ENCODE measurements around the gene ZNF106. TPM values are rescaled to one million over a fixed set of nuclear protein-coding genes. Genes with fewer than 3 reads are reported as not detected.

ZNF106 gene
- total RNA-seq, 1 donor from 2014 or later = 58.1 TPM

DNA sequence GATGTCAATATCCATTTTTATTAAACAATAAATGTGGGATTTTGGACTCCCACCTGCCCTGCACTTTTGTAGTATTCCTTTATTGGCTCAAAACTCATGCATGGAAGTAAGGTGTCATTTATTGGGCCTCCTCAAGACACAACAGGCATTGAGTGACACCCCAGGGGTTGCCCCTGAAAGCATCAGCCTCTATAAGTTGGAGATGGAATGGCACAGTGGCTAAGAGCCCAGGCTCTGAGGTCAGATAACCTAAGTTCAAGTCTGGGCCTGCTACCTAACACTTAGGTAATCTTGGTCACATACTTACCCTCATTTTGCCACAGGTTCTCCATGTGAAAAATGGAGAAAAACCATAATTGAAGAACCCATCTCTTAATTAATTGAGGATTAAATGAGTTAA, 127.0 kb downstream of the ZNF106 start:
- H3K27ac Mint-ChIP-seq (ENCODE audit: unreplicated experiment) = no peak overlapping the region
- H3K27me3 Mint-ChIP-seq (ENCODE audit: low read depth) = no peaks in the 10 kb centered on the region
- H3K4me3 Mint-ChIP-seq (ENCODE audit: unreplicated experiment) = no peak overlapping the region
- no peak for DNase-seq (ENCODE audit: low spot score)
- TF ChIP-seq, protein P1, sequence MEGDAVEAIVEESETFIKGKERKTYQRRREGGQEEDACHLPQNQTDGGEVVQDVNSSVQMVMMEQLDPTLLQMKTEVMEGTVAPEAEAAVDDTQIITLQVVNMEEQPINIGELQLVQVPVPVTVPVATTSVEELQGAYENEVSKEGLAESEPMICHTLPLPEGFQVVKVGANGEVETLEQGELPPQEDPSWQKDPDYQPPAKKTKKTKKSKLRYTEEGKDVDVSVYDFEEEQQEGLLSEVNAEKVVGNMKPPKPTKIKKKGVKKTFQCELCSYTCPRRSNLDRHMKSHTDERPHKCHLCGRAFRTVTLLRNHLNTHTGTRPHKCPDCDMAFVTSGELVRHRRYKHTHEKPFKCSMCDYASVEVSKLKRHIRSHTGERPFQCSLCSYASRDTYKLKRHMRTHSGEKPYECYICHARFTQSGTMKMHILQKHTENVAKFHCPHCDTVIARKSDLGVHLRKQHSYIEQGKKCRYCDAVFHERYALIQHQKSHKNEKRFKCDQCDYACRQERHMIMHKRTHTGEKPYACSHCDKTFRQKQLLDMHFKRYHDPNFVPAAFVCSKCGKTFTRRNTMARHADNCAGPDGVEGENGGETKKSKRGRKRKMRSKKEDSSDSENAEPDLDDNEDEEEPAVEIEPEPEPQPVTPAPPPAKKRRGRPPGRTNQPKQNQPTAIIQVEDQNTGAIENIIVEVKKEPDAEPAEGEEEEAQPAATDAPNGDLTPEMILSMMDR (IDR thresholded peaks at IDR 0.05) = no peak
- H3K9me3 Mint-ChIP-seq (ENCODE audit: low read depth) = peaks cover 2% of the 10 kb centered on the region
- peaks cover 7% of the 10 kb centered on the region for H3K36me3 Mint-ChIP-seq (ENCODE audit: low read depth)
- H3K4me1 Mint-ChIP-seq (ENCODE audit: low read depth) = peaks cover 4% of the 10 kb centered on the region

- Mint-ChIP-seq H3K36me3 (ENCODE audit: low read depth) (peaks cover 6% of the 10 kb centered on the region), H3K9me3 (ENCODE audit: low read depth) (no peaks in the 10 kb centered on the region), H3K27me3 (ENCODE audit: low read depth) (no peaks in the 10 kb centered on the region), H3K27ac (ENCODE audit: unreplicated experiment) (no peak overlapping the region), H3K4me1 (ENCODE audit: low read depth) (peaks cover 4% of the 10 kb centered on the region), H3K4me3 (ENCODE audit: unreplicated experiment) (no peak overlapping the region)
- TF ChIP-seq, protein P1 (IDR thresholded peaks at IDR 0.05) = no peak
- DNase-seq (ENCODE audit: low spot score) = no peak
Measured at GRCh38 chr15:42363487-42363886, 127.5 kb downstream of the ZNF106 start.

Other genes starting within 250 kb of the ZNF106 start
- 19.3 to 30.2 TPM (median 20.7 TPM) in 3 replicates for gene GANC, start 217.9 kb downstream of the ZNF106 start, total RNA-seq
- 47.8 to 49.5 TPM (median 48.4 TPM) in 3 replicates for gene TMEM87A, start 217.7 kb downstream of the ZNF106 start, total RNA-seq
- 2.8 to 3.3 TPM (median 3.2 TPM) in 3 replicates for gene CAPN3, start 131.6 kb downstream of the ZNF106 start, total RNA-seq
- gene SNAP23, start 4.5 kb upstream of the ZNF106 start, total RNA-seq = 66.0 to 85.6 TPM (median 74.0 TPM) in 3 replicates
- 30.4 to 32.4 TPM (median 31.9 TPM) in 3 replicates for gene LRRC57, start 57.7 kb upstream of the ZNF106 start, total RNA-seq
- 18.5 to 22.5 TPM (median 21.7 TPM) in 3 replicates for gene HAUS2, start 57.7 kb upstream of the ZNF106 start, total RNA-seq
- gene STARD9, start 84.5 kb upstream of the ZNF106 start, total RNA-seq = 13.6 to 15.5 TPM (median 14.9 TPM) in 3 replicates
- gene CDAN1, start 246.0 kb upstream of the ZNF106 start, total RNA-seq = 14.5 to 21.0 TPM (median 15.7 TPM) in 3 replicates